GM19468 (cell line): ENCODE measurements around the gene KRT86.
"Not testable (repeated sequence)": the region's sequence is repeated elsewhere in the genome, so short reads cannot be mapped to it uniquely, and the experiment has no call there.

Experiments used
- ATAC-seq: cut with Tn5 transposase; IDR thresholded peaks from one replicate; pipeline ENCODE4 v1.9.1; 2021; ENCODE audit warnings: mild to moderate bottlenecking, moderate library complexity, moderate number of reproducible peaks; ENCODE audit not compliant: unreplicated experiment; ENCODE audit errors: extremely low read depth

The KRT86 gene

GRCh38 chr12:52250048-52250990, 24.1 kb upstream of the KRT86 start:
- no peak for ATAC-seq

- ATAC-seq: no peak
Observed at GRCh38 chr12:52251367-52252051, 22.9 kb upstream of the KRT86 start.

- ATAC-seq: not testable (repeated sequence)
Observed at GRCh38 chr12:52252175-52252615, 22.2 kb upstream of the KRT86 start.

GRCh38 chr12:52252728-52253343, 21.6 kb upstream of the KRT86 start:
- ATAC-seq: no peak

- no peak for ATAC-seq
Observed at GRCh38 chr12:52253391-52254179, 20.9 kb upstream of the KRT86 start.

GRCh38 chr12:52254180-52254964, 20.1 kb upstream of the KRT86 start:
- no peak for ATAC-seq

GRCh38 chr12:52254965-52255751, 19.3 kb upstream of the KRT86 start:
- ATAC-seq: no peak

GRCh38 chr12:52255926-52256583, 18.4 kb upstream of the KRT86 start:
- ATAC-seq: no peak

GRCh38 chr12:52256584-52256935, 17.9 kb upstream of the KRT86 start:
- no peak for ATAC-seq

GRCh38 chr12:52257074-52257551, 17.3 kb upstream of the KRT86 start:
- ATAC-seq: no peak

GRCh38 chr12:52257922-52258321, 16.5 kb upstream of the KRT86 start:
- ATAC-seq: not testable (repeated sequence)

- ATAC-seq: no peak
Observed at GRCh38 chr12:52258335-52258901, 16.0 kb upstream of the KRT86 start.

- ATAC-seq: no peak
Observed at GRCh38 chr12:52259657-52260243, 14.7 kb upstream of the KRT86 start.

- ATAC-seq: no peak
Observed at GRCh38 chr12:52260361-52261207, 13.9 kb upstream of the KRT86 start.

- ATAC-seq: no peak
Observed at GRCh38 chr12:52261208-52261484, 13.3 kb upstream of the KRT86 start.

- no peak for ATAC-seq
Observed at GRCh38 chr12:52262286-52262685, 12.2 kb upstream of the KRT86 start.
